ENCODE data around the gene AKAP13. TPM values are rescaled to one million over a fixed set of nuclear protein-coding genes. Genes with fewer than 3 reads are reported as not detected.

Gene AKAP13
- total and polyA plus RNA-seq, 2 of the 8 experiments (the other 6 are each of a cell fraction or from before 2014, with no cell fraction given) = 14.0 to 46.2 TPM

- Histone ChIP-seq H3K36me3 (ENCODE audit: control insufficient read depth in 2 of 4, insufficient read depth in 4 of 4, low read length in 3 of 4) (peaks cover 4 to 9% (median 6%) of the 10 kb centered on the region in 4 experiments; a peak in 4 of 8 replicates), H2BK12ac (ENCODE audit: low read depth, low read length) (no peak overlapping the region), H2BK20ac (ENCODE audit: low read length) (no peak overlapping the region), H3K4me3 (ENCODE audit: extremely low read depth in 1 of 4, insufficient read depth in 2 of 4, low read depth in 3 of 4, low read length in 4 of 4) (no peak overlapping the region), H3K4ac (replicated peaks; ENCODE audit: insufficient read length, low read depth, low read length) (no peak overlapping the region), H3K9me3 (ENCODE audit: insufficient read depth in 2 of 2, low read depth in 1 of 2, low read length in 1 of 2) (no peaks in the 10 kb centered on the region), H4K5ac (ENCODE audit: insufficient read length, low read depth, low read length) (no peak overlapping the region), H2BK15ac (ENCODE audit: low read length) (no peak overlapping the region), H3K79me2 (ENCODE audit: control insufficient read depth in 1 of 2, insufficient read depth in 2 of 2, low read length in 2 of 2) (no peaks in the 10 kb centered on the region), H3K27ac (ENCODE audit: low read depth, low read length) (no peak overlapping the region), H2AK5ac (ENCODE audit: low read depth, low read length) (no peak overlapping the region), H2AFZ (ENCODE audit: low read length) (no peak overlapping the region), H3K18ac (ENCODE audit: extremely low read depth, low read length) (no peak overlapping the region), H3K14ac (ENCODE audit: insufficient read length) (no peak overlapping the region), H4K91ac (replicated peaks; ENCODE audit: insufficient read length, low read length) (no peak overlapping the region), H3K23ac (ENCODE audit: insufficient read length) (no peak overlapping the region), H2BK120ac (replicated peaks; ENCODE audit: low read depth, low read length) (no peak overlapping the region), H4K8ac (ENCODE audit: extremely low read depth, insufficient read depth, low read length) (no peak overlapping the region), H3K4me2 (ENCODE audit: insufficient read depth in 1 of 2, low read depth in 2 of 2, low read length in 2 of 2) (no peak overlapping the region), H3K79me1 (ENCODE audit: low read depth, low read length) (no peaks in the 10 kb centered on the region), H3K27me3 (replicated peaks in 1 of 4; ENCODE audit: control insufficient read depth in 3 of 4, extremely low read depth in 1 of 4, insufficient read depth in 3 of 4, low read length in 3 of 4) (no peaks in the 10 kb centered on the region), H3K9ac (replicated peaks in 1 of 4; ENCODE audit: extremely low read depth in 1 of 4, low read depth in 3 of 4, low read length in 3 of 4) (no peak overlapping the region), H4K20me1 (replicated peaks in 1 of 2; ENCODE audit: control insufficient read depth in 1 of 2, insufficient read depth in 2 of 2, low read length in 2 of 2) (peaks cover 0 to 2% of the 10 kb centered on the region in 2 experiments), H3K56ac (replicated peaks; ENCODE audit: insufficient read length, low read depth, low read length) (no peak overlapping the region), H2BK5ac (ENCODE audit: low read depth, low read length) (no peak overlapping the region), H3K23me2 (ENCODE audit: low read depth, low read length) (no peaks in the 10 kb centered on the region), H3K4me1 (replicated peaks in 1 of 4; ENCODE audit: control insufficient read depth in 3 of 4, insufficient read depth in 4 of 4, low read length in 3 of 4) (no peaks in the 10 kb centered on the region)
- DNase-seq (ENCODE audit: low read depth in 1 of 2, low spot score in 2 of 2) (no peak), FAIRE-seq (no peak)
- no CpG with 5 or more reads among the region's 1 CpG for WGBS, 2 experiments (ENCODE audit: extremely low coverage in 1 of 2, insufficient coverage in 1 of 2, insufficient read length in 1 of 2, insufficient replicate concordance in 2 of 2, low coverage in 1 of 2, low lambda C conversion rate in 2 of 2, missing lambda C conversion rate in 1 of 2)
- POLR2A ChIA-PET (ENCODE audit: partially characterized antibody) = no interaction called here
- CTCF ChIA-PET (ENCODE audit: partially characterized antibody) = interaction anchor here (0.6 to 1.1 kb wide), 4 partner anchors 11 to 580 kb away, joined by 3 to 9 read pairs (median 3); no protein-coding TSS in a partner anchor
- TF ChIP-seq EZH2 (IDR thresholded peaks at IDR 0.05; ENCODE audit: low read depth, low read length, severe bottlenecking) (no peak), POU5F1 (IDR thresholded peaks at IDR 0.05; ENCODE audit: low read depth, low read length) (no peak), RBBP5 (IDR thresholded peaks at IDR 0.05; ENCODE audit: borderline replicate concordance, low read depth, low read length) (no peak), SIX5 (IDR thresholded peaks at IDR 0.05; ENCODE audit: low read depth, low read length) (no peak), TAF7 (optimal IDR thresholded peaks at IDR 0.05; ENCODE audit: borderline replicate concordance, low read depth, low read length) (no peak), ASH2L (IDR thresholded peaks at IDR 0.05; ENCODE audit: low read length) (no peak), HDAC6 (IDR thresholded peaks at IDR 0.05; ENCODE audit: low read depth, low read length) (no peak), JUN (IDR thresholded peaks at IDR 0.05; ENCODE audit: low read depth, low read length) (no peak), RNF2 (IDR thresholded peaks at IDR 0.05; ENCODE audit: borderline replicate concordance, low read depth, low read length, missing control alignments, poor library complexity, severe bottlenecking) (no peak), E2F6 (IDR thresholded peaks at IDR 0.05) (no peak), GABPA (IDR thresholded peaks at IDR 0.05; ENCODE audit: borderline replicate concordance, insufficient read depth, low read length) (no peak), ATF3 (IDR thresholded peaks at IDR 0.05; ENCODE audit: insufficient read depth, low read depth, low read length) (no peak)
Measured at GRCh38 chr15:85671156-85671555, 290.8 kb downstream of the AKAP13 start.

Data from H1 (cell line).